Heart right ventricle (tissue), 16 donors: Measurements from ENCODE around the gene TMEFF1. TPM values are rescaled to one million over a fixed set of nuclear protein-coding genes. Genes with fewer than 3 reads are reported as not detected.

Experiments
- ATAC-seq, 8 donors: fragments of 200-7000 bp; cut with Tn5 transposase; one replicate each; pipeline ENCODE4 v1.9.1; 2020; ENCODE audit warnings: mild to moderate bottlenecking in 8 of 8, moderate library complexity in 8 of 8, moderate number of reproducible peaks in 1 of 8
- DNase-seq, 2 donors: peaks; one replicate each; pipeline ENCODE4 v3.0.0-alpha.2; 2020
- H3K27ac ChIP-seq, 10 donors: fragments of 200-600 bp; sonication (generic) in 2 of 10; one replicate each; pipeline versions ENCODE4 v1.5.0 to v1.8.0; 2020 to 2022; ENCODE audit warnings: mild to moderate bottlenecking in 3 of 10
- H3K27me3 ChIP-seq, 7 donors: fragments of 200-600 bp; one replicate each; pipeline ENCODE4 v1.8.0; 2021 to 2022; ENCODE audit warnings: mild to moderate bottlenecking in 2 of 7
- H3K36me3 ChIP-seq, 9 donors: fragments of 200-600 bp; sonication (generic) in 1 of 9; one replicate each; pipeline versions ENCODE4 v1.5.0 to v1.8.0; 2020 to 2022; ENCODE audit warnings: mild to moderate bottlenecking in 2 of 9
- H3K4me1 ChIP-seq, 9 donors: fragments of 200-600 bp; sonication (generic) in 1 of 9; one replicate each; pipeline versions ENCODE4 v1.5.0 to v1.8.0; 2020 to 2022; ENCODE audit warnings: mild to moderate bottlenecking in 4 of 9
- H3K4me3 ChIP-seq, 10 donors: fragments of 200-600 bp; sonication (generic) in 2 of 10; one replicate each; pipeline versions ENCODE4 v1.5.0 to v1.8.0; 2020 to 2022; ENCODE audit warnings: mild to moderate bottlenecking in 7 of 10, moderate library complexity in 2 of 10
- H3K9me3 ChIP-seq, 11 donors: fragments of 200-600 bp in 10 of 11; sonication (generic) in 2 of 11; one replicate each; pipeline versions ENCODE4 v1.5.0 to v1.8.0; 2013 to 2022; ENCODE audit warnings: mild to moderate bottlenecking in 2 of 11, control low read depth in 1 of 11, moderate library complexity in 1 of 11
- CTCF ChIP-seq, 9 donors: fragments of 200-600 bp; sonication (generic) in 2 of 9; IDR thresholded peaks; one replicate each; pipeline versions ENCODE4 v1.5.0 to v1.8.0; 2021 to 2022; ENCODE audit warnings: antibody characterized with exemption in 9 of 9, mild to moderate bottlenecking in 5 of 9, moderate library complexity in 1 of 9
- WGBS, 2 donors: extraction: QIAGEN DNeasy Blood & Tissue Kit; methylation state at CpG; one replicate each; pipeline ENCODE4 v1.1.7; 2013; ENCODE audit warnings: inconsistent platforms in 1 of 2; 5-methylcytosine and 5-hydroxymethylcytosine counted together
- intact Hi-C, 10 donors: fragments of 100-400 bp; cut with DNase I; formaldehyde crosslinking; loops; one replicate each; pipeline versions ENCODE4 v1.11.1 to v1.14.2; 2022
- polyA plus RNA-seq, 2 donors: library from polyadenylated mRNA; stranded (reverse); fragments of 200-250 nt; gene quantifications; one replicate each; pipeline ENCODE4 v1.2.3, GENCODE V29; 2013
- total RNA-seq, 10 donors: library from RNA; stranded (reverse); fragmentation: NEBNext Ultra II Directional in 3 of 10; extraction: Animal tissue kit (Norgen Biotek cat#: 25700) in 3 of 10; gene quantifications; one replicate each; pipeline versions ENCODE4 v1.2.1 to v1.2.4, GENCODE V29; 2021 to 2023
- donor health status: Arrhythmogenic right ventricular cardiomyopathy.
- donor health status: ischemic (EF 13 %, LVEDD 7.1; RV severe dilation, severe dysfunction).
- donor health status: healthy with polysubstance abuse.
- donor health status: DM: no; HTN: yes; CAD: no.
- donor health status: DM: no; HTN: no; CAD: no.
- donor health status: ischemic (EF 25% LVEDD 6.9; RV normal size, moderate dysfunction).
- donor health status: ischemic (EF 25% LVEDD 5.7; RV mildly dilated, moderate dysfunction).
- donor health status: healthy.
- donor health status: DM: yes; HTN: yes; CAD: no.
- donor health status: Ischemic cardiomyopathy.
- donor health status: ischemic (EF 35%, LVEDD 5.7; RV mildly dilated, moderate dysfunction).
- donor health status: nonischemic (EF 11% LVEDD 7.7; RV severe dilation, severe dysfunction).
- donor health status: DM: yes; HTN: yes; CAD: no.
- donor health status: PGD.
- donor health status: ischemic (EF 29% LVEDD 5.4; RV normal size, mild dysfunction).
- donor health status: nonischemic (EF 23%, LVEDD 6.1; RV moderate dilation, normal function).

The TMEFF1 gene
- total and polyA plus RNA-seq, 12 donors, result 0.03 to 0.60 (median 0.18) TPM; not detected in 7

- peak overlapping the region in 9 of 10 donors; percentile 23 to 57 (median 49) for H3K4me3 ChIP-seq
- WGBS, 2 donors, result 45 to 75% methylated on average over 1 of the region's 1 CpG
Observed at GRCh38 chr9:100578610-100579009, 105.7 kb downstream of the TMEFF1 start.

GRCh38 chr9:100579665-100580064, 106.7 kb downstream of the TMEFF1 start:
- intact Hi-C loops, result loop anchor here in 2 of 10 donors (5.0 to 10.0 kb wide), 2 partner anchors 72 to 1415 kb away; no protein-coding TSS in a partner anchor
- no peaks in the 10 kb centered on the region for H3K9me3 ChIP-seq
- peaks cover 0 to 22% (median 0%) of the 10 kb centered on the region in 9 donors for H3K4me1 ChIP-seq
- H3K27me3 ChIP-seq, result no peaks in the 10 kb centered on the region
- peak overlapping the region in 7 of 10 donors; percentile 58 to 77 (median 73) for H3K27ac ChIP-seq
- H3K36me3 ChIP-seq, result no peaks in the 10 kb centered on the region
- WGBS, 2 donors, result 29 to 52% methylated on average over 2 of the region's 2 CpGs
- TF ChIP-seq CTCF (IDR thresholded peaks at IDR 0.05), result no peak
- DNase-seq (no peak), ATAC-seq (peak in 6 of 8 donors; percentile 36 to 69 (median 62))
- peak overlapping the region in 9 of 10 donors; percentile 23 to 57 (median 49) for H3K4me3 ChIP-seq

More at GRCh38 chr9:100578610-100579009, 105.7 kb downstream of the TMEFF1 start:
- intact Hi-C loops, result no loop called here
- ATAC-seq (no peak), DNase-seq (no peak)
- Histone ChIP-seq H3K9me3 (no peaks in the 10 kb centered on the region), H3K4me1 (peaks cover 0 to 14% (median 0%) of the 10 kb centered on the region in 9 donors), H3K36me3 (no peaks in the 10 kb centered on the region), H3K27me3 (no peaks in the 10 kb centered on the region), H3K27ac (peak overlapping the region in 9 of 10 donors; percentile 3 to 77 (median 68))
- TF ChIP-seq CTCF (IDR thresholded peaks at IDR 0.05), result no peak

GRCh38 chr9:100580257-100580656, 107.3 kb downstream of the TMEFF1 start:
- DNase-seq, result peak; percentile 28 to 29
- intact Hi-C loops, result loop anchor here in 2 of 10 donors (5.0 to 10.0 kb wide), 2 partner anchors 73 to 1415 kb away; no protein-coding TSS in a partner anchor
- H3K4me1 ChIP-seq, result peaks cover 0 to 24% (median 0%) of the 10 kb centered on the region in 9 donors
- H3K9me3 ChIP-seq, result no peaks in the 10 kb centered on the region
- ATAC-seq, result peak in 4 of 8 donors; percentile 38 to 53 (median 45)
- WGBS, 2 donors, result 37 to 46% methylated on average over 3 of the region's 3 CpGs
- no peaks in the 10 kb centered on the region for H3K36me3 ChIP-seq
- H3K27ac ChIP-seq, result peak overlapping the region in 8 of 10 donors; percentile 13 to 77 (median 70)
- TF ChIP-seq CTCF (IDR thresholded peaks at IDR 0.05), result no peak
- peak overlapping the region in 9 of 10 donors; percentile 23 to 57 (median 49) for H3K4me3 ChIP-seq
- no peaks in the 10 kb centered on the region for H3K27me3 ChIP-seq

- H3K36me3 ChIP-seq, result peaks cover 0 to 8% (median 0%) of the 10 kb centered on the region in 9 donors
- intact Hi-C loops, result loop anchor here in 2 of 10 donors (5.0 to 10.0 kb wide), 2 partner anchors 74 to 1416 kb away; no protein-coding TSS in a partner anchor
- no peaks in the 10 kb centered on the region for H3K9me3 ChIP-seq
- DNase-seq (no peak), ATAC-seq (peak in 1 of 8 donors; percentile 48)
- peak overlapping the region in 9 of 10 donors; percentile 6 to 57 (median 49) for H3K4me3 ChIP-seq
- no peaks in the 10 kb centered on the region for H3K27me3 ChIP-seq
- no peak for TF ChIP-seq CTCF (IDR thresholded peaks at IDR 0.05)
- WGBS, 2 donors, result 53 to 67% methylated on average over 7 of the region's 7 CpGs
- H3K27ac ChIP-seq, result peak overlapping the region in 8 of 10 donors; percentile 13 to 77 (median 70)
- peaks cover 0 to 24% (median 0%) of the 10 kb centered on the region in 9 donors for H3K4me1 ChIP-seq
Observed at GRCh38 chr9:100581081-100581480, 108.1 kb downstream of the TMEFF1 start.
